Colon (tissue), 2 donors: ENCODE data around the gene CASQ2.

Experiments
- FAIRE-seq: peaks from 2 replicates; lab custom pipeline; 2012; peaks lifted over from hg19 to GRCh38; lab: Jason Lieb, UNC
- donor health status: control.
- donor health status: control.

The CASQ2 gene

DNA sequence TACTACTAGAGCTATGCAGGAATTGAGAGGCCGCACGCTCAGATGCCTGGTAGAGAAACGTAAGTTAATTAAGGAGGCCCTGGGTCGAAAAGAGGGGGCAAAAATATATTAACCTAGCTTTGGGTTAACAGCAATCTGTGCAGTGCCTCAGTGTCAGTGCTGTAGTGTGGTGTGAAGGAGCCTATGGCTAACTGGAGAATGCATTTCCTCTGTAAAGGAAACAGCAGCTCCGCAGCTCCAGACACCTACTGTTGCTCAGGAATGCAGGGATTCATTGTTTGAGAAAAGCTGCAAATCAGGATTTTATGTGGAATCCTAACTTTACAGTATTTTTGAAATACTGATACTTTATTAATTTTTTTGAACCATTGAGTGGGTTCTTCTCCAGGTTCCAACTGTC lies 108.4 kb downstream of the CASQ2 start:
- FAIRE-seq = no peak

DNA sequence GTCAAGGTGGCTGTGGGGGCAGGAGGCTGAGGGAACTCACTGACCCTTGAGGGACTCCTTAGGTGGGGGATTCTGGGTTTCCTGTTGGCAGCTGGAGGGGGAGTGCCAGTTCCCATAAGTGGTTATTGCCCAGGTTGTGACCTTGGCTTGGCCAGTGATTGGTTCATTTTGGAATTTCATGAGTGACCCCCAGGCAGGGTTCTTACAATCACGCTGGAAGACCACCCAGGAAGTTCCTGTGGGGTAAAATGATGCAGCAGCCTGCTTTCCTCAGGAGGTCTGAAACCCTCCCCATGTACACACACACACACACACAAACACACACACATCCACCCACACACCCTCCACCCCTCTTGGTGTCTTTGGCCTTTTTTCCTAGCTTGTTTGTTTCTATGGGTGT lies 109.9 kb downstream of the CASQ2 start:
- no peak for FAIRE-seq

DNA sequence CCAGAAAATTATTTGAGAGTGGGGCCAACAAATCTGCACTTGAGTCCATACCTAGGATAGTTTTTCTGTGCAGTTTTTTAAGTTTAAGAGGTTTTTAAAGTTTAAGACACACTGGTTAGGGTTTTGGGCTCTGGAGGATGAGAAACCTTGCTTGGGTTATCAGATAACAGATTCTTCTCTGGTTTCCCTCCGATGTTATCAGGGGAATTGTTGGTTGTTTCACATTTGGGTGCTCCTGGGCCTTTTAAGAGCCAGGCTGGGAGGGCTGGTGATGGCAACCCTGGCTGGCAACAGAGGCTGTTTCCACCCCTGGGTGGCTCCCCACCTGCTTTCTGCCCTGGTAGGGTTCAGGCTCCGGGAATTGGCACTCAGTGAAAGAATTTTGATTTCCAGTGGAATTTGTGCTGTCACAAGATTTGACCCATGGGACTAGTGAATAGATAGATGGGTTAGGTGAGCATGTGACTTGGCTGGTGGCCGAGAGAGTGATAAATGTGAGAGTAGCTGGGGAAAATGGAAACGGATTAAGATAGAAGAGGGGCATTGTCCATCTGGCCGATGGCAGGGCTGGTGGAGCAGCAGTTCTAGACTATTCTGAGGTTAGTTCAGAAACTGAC lies 111.9 kb downstream of the CASQ2 start:
- no peak for FAIRE-seq

DNA sequence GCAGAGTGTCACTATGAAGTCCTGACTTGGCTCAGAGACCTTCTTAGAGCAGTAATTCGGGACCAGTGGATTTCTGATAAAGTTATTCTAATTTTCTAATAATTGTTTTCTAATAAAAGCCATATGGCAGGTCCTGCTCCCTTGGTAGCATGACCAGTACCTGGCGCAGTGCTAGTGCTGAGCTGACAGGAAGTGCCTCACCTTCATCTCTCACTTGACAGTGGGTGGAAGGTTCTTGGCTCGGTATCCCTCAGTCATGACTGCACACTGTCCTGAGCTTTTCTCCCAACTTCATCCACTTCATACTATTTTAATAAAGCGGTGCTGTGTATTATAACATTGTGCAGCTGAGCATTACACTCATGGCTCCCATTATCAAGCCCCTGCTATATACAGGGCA lies 112.6 kb downstream of the CASQ2 start:
- no peak for FAIRE-seq

DNA sequence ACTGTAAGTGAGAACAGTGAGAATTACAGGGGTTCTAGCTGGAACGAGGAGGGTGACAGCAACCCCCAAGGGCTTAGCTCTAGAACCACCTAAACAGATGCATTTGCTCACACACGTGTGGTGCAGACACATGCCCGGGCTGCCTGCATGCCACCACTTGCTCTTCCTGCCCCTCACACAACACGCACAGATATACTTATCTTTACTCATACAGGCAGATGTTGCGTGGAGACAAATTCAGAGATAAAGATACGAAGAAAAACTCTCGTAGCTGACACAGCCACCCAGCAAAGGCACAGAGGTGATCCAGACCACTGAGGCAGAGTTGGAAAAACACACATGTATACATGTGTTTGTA lies 113.2 kb downstream of the CASQ2 start:
- no peak for FAIRE-seq

DNA sequence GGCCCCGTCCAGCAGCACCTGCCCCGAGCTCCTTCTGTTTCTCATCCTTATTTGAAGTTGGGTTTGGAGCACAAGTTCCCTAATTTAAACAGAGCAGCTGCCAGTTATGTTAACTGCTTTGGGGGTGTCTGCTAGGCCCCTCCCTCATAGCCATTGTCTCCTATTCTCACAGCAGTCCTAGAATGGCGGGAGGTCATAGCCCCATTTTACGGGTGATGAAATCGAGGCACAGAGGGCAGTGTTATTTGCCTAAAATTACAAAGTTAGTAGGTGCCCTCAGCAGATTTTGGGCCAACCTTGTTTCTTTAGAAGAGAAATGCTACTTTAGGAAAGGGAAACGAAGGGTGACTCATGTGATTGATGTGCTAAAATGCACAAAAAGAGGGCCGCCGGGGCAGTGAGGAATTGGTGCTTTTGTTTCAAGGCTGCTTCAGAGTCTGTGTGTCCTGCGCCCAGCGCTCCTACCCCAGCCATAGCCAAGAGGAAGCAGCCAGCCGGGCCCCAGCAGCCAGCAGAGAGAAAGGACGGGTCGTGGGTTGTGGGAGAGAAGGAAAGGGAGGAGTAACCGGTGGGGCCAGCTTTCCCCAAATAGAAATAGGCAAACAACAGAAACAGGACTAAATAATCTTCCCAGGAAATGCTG lies 113.7 kb downstream of the CASQ2 start:
- FAIRE-seq = no peak

DNA sequence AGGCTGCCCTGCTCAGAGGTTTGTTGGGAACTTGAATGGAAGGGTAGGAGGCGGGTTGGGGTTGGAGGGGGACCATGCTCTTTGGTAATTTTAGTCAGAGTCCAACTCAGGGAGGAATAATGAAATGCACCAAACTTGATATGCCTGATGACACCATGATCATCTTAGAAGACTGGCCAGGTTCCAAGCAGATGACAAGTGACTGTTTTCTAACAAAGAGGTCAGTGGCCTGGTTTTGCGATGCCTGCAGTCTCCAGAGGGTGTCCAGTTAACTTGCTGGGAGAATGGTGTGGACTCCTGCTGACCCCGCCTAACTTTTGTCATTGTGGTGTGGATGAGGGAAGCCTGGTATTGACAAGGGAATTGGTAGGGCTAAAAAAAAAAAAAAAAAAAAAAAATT lies 114.4 kb downstream of the CASQ2 start:
- no peak for FAIRE-seq

DNA sequence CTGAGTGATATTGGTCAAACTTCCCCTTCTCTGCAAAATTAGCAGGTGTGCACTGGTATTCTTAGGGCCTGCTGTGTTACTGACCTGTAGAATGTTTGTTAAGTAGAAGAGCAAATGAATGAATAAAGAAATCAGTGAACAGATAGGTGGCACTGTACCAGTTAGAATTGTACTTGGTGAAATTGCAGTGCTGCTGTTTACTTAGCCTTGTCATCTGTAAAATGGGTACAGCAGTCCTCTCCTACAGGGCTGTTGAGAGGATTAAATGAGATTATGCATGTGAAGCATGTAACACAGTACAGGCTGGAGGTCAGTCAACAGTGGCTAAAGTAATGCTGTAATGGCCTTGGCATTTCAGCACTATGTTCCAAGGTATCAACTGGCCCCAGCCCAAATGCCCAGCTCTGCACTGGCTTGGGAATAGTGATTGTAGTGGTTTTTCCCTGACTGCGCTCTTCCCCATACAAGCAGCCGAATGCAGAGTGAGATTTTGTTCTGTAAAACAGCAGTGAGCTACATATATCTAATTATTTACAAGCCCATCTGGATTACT lies 116.2 kb downstream of the CASQ2 start:
- no peak for FAIRE-seq

DNA sequence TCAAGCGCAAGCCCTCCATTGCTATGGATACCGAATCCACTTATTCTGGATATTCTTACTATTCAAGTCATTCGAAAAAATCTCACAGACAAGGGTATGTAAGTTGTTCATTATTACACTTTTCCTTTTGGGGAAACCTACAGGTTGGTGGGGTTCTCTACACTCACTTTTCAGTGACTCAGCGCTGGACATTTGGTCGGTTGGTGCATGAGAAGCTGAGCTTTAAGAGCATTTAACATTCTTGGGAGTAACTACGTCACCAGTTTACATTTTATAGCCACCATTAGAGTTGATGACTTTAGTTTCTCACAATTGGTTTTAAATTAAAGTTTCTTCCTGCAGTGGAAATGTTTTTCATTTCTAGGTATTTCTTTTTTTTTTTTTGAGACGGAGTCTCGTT lies 117.1 kb downstream of the CASQ2 start:
- FAIRE-seq = no peak

DNA sequence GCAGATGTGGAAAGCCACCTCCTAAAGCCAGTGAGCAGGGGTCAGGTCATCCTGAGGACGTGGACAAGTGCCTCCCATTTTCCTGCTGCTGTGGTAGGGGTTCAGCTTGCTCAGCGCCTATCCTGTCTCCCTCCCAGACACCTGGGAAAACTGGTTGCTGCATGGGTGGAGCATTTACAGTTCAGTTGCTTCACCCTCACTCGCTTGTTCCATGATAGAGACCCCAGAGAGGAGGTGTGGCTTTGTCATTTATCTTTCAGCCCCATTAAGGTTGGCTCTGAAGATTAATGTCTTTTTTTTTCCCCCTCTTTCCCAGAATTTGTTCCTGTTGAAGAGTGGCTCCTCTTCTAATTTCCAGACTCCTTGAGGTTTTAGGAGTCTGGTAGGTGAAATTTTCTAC lies 117.6 kb downstream of the CASQ2 start:
- FAIRE-seq = no peak
